SK-N-SH treated with all-trans-retinoic acid at 6 μM for 48 hours (cell line): Measurements from ENCODE around the gene RBFA.

Source experiments
- ARNTL ChIP-seq: fragments of 450-650 bp; formaldehyde crosslinking; IDR thresholded peaks from 2 replicates; pipeline ENCODE4 v1.5.0; 2020; ENCODE audit warnings: low read depth, mild to moderate bottlenecking, moderate library complexity, borderline replicate concordance
- CREB5 ChIP-seq: fragments of 250-450 bp; sonication (Bioruptor Pico); IDR thresholded peaks from 2 replicates; pipeline ENCODE4 v1.5.1; 2020; ENCODE audit warnings: low read depth, mild to moderate bottlenecking, moderate library complexity

- TF ChIP-seq ARNTL (CRISPR knock-in tag) (no peak), CREB5 (no peak)
Observed at GRCh38 chr18:80068571-80069272, 34.5 kb downstream of the RBFA start.
